ENCODE results near the gene TBC1D30.
A peak's percentile ranks its signal among the peaks of the same experiment; 100 is the strongest.
"Not testable (repeated sequence)": the region's sequence is repeated elsewhere in the genome, so short reads cannot be mapped to it uniquely, and the experiment has no call there.

TBC1D30 gene

GRCh38 chr12:64824500-64825142 lies at the start of gene TBC1D30:
Gene TBC1D30, plus strand, starts transcription at chr12:64824647. Its CDS starts 233 bp downstream, at chr12:64824880.
- DNase-seq: peak; percentile 97

- not testable (repeated sequence) for DNase-seq
Measured at GRCh38 chr12:64775147-64775736, 49.2 kb upstream of the TBC1D30 start.

- no peak for DNase-seq
Measured at GRCh38 chr12:64779354-64779974, 45.0 kb upstream of the TBC1D30 start.

- no peak for DNase-seq
Measured at GRCh38 chr12:64780132-64780530, 44.3 kb upstream of the TBC1D30 start.

GRCh38 chr12:64780531-64781279 lies 43.7 kb upstream of the TBC1D30 start:
- no peak for DNase-seq

GRCh38 chr12:64781280-64782190 lies 42.9 kb upstream of the TBC1D30 start:
- DNase-seq: no peak

GRCh38 chr12:64782191-64782876 lies 42.1 kb upstream of the TBC1D30 start:
- no peak for DNase-seq

- no peak for DNase-seq
Measured at GRCh38 chr12:64785838-64786237, 38.6 kb upstream of the TBC1D30 start.

GRCh38 chr12:64790166-64790565 lies 34.3 kb upstream of the TBC1D30 start:
- no peak for DNase-seq

- no peak for DNase-seq
Measured at GRCh38 chr12:64791036-64791435, 33.4 kb upstream of the TBC1D30 start.

GRCh38 chr12:64792128-64792527 lies 32.3 kb upstream of the TBC1D30 start:
- no peak for DNase-seq

- no peak for DNase-seq
Measured at GRCh38 chr12:64793610-64794009, 30.8 kb upstream of the TBC1D30 start.

- DNase-seq: no peak
Measured at GRCh38 chr12:64794305-64794704, 30.1 kb upstream of the TBC1D30 start.

- DNase-seq: peak; percentile 100
Measured at GRCh38 chr12:64796205-64796845, 28.1 kb upstream of the TBC1D30 start.

- DNase-seq: no peak
Measured at GRCh38 chr12:64797156-64797555, 27.3 kb upstream of the TBC1D30 start.

GRCh38 chr12:64798165-64798564 lies 26.3 kb upstream of the TBC1D30 start:
- DNase-seq: no peak

- no peak for DNase-seq
Measured at GRCh38 chr12:64800640-64801039, 23.8 kb upstream of the TBC1D30 start.

- DNase-seq: no peak
Measured at GRCh38 chr12:64801381-64801780, 23.1 kb upstream of the TBC1D30 start.

GRCh38 chr12:64802180-64802775 lies 22.2 kb upstream of the TBC1D30 start:
- peak; percentile 100 for DNase-seq

GRCh38 chr12:64806173-64806572 lies 18.3 kb upstream of the TBC1D30 start:
- no peak for DNase-seq

All from T1000 (cell line).